Loucy (cell line): ENCODE results near the gene ADARB2.

Experiments
- CTCF ChIP-seq: fragments of 200-600 bp; sonication (generic); conservative IDR thresholded peaks from 2 replicates; pipeline ENCODE4 v1.5.1; 2014; ENCODE audit warnings: mild to moderate bottlenecking, antibody characterized with exemption, low read length
- EZH2phosphoT487 ChIP-seq: fragments of 200-600 bp; IDR thresholded peaks from 2 replicates; pipeline ENCODE4 v1.6.1; 2018; ENCODE audit warnings: antibody characterized with exemption, mild to moderate bottlenecking, moderate library complexity, borderline replicate concordance

- TF ChIP-seq CTCF (no peak), EZH2phosphoT487 (no peak)
Measured at GRCh38 chr10:1344408-1344807, 392.9 kb downstream of the ADARB2 start.
